GM18519 (cell line): ENCODE data around the gene MAN1C1.

ENCODE experiments used
- ATAC-seq: cut with Tn5 transposase; IDR thresholded peaks from one replicate; pipeline ENCODE4 v1.9.1; 2021; ENCODE audit warnings: mild to moderate bottlenecking, moderate library complexity; ENCODE audit not compliant: unreplicated experiment, low FRiP score

MAN1C1 gene

DNA sequence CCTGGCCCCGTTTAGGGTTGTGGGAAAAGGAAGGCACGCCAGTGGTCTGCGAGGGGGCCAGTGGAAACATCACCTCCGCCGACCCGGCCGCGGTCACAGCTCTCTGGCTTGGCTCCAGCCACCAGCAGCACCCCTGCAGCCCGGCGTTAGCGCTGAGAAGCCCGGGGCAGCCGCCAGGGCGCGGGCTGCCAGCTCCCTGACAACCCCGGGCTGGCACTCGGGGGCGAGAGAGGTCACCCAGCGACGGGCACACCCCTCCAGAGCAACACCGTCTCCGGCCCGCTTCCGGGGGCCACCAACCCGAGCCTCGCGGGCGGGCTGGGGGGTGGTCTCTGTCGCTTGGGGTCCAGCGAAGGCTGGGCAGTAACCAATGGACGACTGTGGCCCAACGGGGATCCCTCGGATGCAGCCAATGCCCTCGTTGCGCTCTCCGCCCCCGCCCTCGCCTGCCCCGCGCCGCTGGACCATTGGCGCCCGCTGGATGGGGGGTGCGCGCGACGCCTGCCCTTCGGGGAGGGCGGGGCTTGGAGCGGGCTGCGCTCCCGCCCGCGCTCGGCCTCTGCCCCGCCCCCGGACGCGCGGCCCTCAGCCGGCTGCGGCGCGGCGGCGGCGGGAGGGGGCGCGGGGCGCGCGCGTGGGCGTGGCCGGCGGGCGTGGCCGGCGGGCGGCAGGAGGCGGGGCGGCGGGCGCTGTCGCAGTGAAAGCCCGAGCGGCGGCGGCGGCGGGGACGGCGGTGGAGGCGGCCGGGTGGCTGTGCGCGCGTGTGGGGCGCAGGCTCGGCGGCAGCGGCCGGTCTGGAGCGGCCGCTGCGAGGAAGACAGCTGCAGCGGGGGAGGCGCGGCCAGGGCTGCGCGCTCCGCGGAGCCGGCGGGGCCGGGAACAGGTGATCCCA is at the start of gene MAN1C1:
TSS of gene MAN1C1 (plus strand) at position 697 of the 892 bp plus-strand sequence. CDS start 1,007 bp downstream, outside the sequence.
- peak; percentile 31 for ATAC-seq

DNA sequence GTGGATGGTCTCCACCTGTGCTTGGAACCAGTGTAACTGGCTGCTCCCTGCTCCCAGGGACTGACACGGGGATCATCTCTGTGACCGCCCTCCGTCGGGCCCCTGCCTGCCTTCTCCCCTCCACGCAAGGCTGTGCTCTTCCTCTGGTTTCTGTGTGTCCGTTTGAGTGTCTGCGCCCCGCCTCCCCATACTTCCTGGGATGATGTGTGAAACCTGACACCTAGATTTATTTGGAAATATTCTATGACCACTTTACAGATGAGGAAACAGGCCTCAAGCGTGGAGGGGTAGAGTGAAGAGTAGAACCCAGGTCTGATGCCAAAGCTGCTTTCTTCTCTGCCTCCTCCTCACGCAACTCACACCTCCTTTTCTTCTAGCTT is 48.9 kb upstream of the MAN1C1 start:
- no peak for ATAC-seq

DNA sequence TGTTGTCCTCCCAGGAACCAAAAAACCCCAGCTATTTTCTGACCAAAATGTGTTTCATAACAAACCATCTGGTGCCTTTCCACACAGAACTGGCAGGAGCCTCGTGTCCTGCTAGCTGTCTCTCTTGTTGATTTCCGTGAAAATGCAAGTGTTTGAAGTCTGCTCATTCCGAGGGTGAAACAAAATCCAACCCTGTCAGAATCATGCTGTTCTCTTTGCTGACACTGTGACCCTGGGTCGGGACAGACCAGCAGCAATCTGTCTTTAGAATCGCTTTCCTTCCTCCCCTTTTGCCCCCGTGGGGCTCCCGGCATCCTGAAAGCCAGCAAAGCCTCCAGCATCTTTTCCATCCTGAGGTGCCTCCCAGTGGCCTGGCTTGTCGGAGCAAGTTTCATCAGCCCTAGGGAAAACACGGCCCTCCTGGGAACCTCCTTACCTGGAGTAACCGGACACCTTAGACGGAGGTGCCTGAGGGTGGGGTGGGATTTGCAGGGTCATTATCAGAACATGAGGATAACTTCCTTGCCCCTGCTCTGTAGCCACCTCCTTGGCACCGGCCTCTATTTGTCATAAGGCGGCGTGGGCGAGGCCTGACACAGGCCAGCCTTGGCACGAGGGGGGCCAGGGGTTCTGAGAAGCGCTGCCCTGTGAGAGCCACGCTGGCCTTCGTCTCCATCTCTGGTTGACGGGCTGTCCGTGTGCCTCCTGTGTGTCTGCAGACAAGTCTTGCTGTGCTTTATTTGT is 48.3 kb upstream of the MAN1C1 start:
- no peak for ATAC-seq

DNA sequence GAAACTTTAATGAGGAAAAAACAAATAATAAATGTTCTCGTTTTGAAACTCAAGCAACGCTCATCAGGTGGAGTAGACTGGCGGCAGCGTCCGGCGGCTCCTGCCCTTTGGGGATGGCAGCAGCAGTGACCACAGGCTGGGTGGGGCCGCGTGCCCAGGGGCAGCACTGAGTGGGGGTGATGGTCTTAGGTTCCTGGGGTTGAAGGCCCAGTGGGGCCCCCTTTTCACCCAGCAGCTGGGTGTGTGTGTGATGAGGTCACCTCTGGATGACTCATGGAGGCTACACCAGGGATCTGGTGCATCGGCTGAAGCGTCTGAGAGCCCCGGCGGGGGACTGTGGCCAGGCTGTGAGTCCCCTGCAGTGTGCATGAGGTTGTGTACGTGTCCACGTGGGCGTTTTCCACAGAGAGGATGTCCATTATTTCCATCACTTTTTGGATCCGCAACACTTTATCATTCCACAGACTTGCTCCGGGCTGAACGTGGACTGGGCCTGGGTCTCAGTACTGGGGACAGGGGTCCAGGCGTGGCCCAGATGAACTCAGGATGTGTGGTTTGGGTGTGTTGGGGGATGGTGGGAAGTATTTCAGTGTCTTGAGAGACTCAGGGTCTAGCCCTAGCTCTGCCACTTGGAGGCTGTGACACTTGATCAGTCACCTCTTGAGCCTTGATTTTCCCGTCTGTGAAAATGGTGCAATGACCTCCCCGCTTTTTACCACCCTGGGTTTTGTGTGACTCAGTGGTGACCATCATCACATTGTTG is 47.6 kb upstream of the MAN1C1 start:
- no peak for ATAC-seq

DNA sequence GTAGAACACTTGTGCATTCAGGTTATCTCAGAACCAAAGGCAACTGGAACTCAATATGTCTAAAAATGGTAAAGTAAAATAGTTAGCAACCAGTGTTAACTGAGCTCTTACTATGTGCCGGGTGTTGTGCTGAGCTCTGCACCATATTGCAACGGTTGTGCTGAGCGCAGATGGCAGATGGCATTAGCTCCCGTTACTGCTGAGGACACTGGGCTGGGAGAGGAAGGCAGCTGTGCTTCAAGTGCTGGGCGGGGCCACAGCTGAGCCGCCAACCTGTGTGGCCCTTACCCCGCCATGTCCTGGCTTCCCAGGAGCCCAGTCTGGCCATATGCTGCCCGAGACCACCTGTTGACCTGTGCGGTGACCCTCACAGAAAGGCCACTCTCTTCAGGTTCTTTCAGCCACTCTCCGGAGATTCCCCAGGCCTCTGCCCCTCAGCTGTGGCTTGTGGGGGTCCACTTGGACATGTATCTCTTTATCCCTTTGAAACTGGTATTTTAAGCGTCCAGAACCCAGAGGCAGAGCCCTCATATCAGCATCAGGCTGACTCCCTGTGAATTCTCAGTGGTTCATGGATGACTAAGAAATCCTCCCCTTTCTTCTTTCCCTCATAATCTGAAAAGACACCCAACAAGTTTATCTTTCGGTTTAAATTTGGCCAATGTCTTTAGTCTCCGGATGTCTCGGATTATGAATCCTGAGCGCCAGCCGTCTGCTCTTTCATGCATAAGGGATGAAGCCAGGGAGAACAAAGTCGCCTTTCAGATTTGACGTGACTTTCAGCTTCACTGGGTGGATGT is 46.8 kb upstream of the MAN1C1 start:
- no peak for ATAC-seq

DNA sequence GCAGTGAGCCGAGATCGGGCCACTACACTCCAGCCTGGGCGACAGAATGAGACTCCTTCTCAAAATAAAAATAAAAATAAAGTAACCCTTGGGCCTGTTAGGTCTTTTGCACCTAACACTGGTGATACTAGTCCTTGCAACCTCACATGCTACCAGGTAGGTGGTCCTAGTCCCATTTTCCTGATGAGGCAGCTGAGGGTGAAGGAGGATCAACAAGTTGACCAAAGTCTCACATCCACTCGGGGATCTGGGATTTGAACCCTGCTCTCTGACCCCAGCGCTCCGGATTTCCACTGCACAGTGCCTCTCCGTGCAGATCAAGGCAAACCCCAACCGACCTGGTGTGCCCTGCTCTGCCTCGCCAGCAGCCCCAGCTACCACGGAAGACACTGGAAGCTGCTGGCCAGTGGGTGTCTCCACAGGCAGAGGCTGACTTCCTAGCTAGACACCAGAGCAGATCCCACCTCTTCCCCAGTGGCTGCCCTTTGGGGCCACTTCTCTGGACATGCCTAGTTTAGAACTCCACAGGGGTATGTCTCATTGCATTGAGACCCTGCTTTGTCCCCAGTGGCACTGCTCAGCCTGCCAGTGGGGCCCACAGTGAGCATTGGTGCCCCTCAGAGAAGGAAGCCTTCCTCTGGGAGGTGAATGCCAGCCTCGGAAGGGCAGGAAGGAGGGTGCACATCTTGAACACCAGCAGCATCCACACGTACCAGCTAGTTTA is 45.6 kb upstream of the MAN1C1 start:
- no peak for ATAC-seq

DNA sequence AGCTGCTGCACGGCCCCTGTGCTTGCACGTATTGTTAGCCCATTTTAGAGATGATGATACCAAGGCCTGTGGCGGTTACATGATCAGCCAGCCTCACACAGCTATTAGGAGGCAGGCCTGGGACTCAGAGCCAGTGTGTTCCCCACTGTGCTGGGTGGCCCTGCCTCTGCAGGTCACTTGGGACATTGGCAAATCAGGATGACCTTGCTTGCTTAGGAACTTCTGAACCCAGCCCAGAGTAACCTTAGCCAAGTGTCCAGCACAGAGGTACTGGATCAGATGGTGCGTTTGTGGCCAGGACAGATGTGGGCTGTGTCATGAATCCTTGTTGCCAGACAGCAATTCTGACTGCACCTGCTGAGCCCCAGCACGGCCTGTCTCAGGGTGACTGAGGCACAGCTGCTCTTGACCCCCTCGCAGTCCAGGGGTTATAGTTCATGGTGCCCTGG is 45.0 kb upstream of the MAN1C1 start:
- no peak for ATAC-seq

DNA sequence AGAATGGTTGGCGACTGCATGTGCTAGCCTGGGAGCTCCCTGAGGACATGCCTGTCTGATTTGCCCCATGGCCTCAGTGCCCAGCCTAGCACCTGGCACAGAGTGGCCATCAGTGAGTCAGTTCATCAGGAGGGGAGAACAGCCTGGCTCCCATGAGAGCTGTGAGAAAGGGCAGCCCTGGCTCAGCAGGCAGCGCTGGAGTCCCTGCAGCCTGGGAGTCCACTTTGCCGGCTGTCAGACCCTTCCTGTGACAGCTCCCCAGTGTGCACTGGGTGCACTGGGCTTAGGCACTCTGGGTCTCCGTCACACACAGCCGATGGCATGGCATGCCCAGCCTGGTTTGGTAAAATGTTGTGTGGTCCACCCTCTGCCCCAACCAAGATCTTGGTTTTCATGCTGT is 44.5 kb upstream of the MAN1C1 start:
- no peak for ATAC-seq

DNA sequence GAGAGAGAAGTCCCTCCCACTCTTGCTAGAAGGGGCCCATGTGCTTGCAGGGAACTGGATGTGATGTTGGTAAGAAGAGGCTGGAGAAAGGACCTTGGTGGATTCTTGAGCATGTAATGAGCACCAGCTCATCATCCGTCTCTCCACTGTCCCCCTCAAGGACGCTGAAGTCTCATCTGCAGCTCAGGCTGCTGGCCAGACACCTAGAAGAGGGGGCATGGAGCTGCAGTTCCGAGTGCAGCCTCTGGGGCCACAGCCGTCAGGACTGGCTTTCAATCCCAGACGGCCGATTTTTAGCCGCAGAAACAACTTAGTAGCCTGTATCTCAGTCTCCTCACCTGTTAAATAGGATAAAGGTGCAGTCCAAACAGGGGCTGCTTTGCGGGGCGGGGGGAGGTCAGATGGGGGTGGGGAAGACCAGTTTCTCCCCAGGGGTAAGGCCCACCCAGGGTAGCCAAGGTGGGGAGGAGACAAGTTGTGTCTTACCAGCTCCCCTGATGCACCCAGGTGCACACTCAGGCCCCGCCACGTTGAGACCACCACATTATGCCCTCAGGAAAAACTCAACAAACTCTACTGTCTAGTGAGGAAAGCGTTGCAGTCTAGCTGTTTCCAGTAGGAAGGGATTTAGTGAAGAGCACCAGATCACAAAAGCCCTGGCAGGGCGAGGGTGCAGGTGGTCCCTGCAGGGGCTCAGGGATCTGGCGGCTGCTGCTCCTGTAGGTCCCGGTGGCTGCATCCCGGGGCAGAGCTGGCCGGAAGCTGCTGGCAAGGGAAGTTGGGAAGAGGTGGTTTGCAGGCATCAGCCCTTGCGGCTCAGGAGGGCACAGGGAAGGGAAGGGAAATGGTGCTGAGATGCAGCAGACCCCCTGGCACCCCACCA is 43.6 kb upstream of the MAN1C1 start:
- no peak for ATAC-seq

DNA sequence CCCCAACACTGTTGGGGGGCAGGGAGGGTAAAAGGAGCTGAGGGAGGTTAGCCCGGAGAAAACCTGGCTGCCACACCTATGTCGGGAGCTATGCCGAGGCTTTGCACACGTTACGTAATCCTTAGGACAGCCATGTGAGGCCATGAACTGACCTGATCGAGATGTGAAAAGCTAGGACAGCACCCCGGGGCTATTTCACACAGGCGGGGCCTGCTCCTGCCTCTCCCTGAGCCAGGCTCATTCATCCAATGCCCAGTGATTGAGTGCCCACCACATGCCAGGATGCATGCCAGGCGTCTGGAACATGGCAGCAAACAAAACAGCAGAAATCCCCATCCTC is 43.0 kb upstream of the MAN1C1 start:
- no peak for ATAC-seq

DNA sequence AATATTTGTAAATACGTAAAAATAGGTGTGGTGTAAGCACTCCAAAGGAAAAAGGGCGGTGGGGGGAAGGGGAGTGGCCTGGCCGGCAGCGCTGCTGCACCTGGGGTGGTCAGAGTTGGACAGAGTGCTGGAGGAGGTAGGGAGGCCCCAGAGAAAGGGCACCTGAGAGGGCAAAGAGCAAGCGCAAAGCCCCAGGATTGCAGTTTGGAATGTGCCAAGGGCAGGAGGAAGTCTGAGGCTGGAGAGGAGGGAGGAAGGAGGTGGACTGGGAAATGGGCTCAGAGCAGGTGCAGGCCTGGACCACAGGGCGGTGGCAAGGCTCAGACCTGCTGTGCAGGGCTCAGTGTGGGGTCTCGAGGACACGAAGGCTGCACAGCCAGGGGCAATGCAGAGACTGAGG is 42.6 kb upstream of the MAN1C1 start:
- no peak for ATAC-seq

DNA sequence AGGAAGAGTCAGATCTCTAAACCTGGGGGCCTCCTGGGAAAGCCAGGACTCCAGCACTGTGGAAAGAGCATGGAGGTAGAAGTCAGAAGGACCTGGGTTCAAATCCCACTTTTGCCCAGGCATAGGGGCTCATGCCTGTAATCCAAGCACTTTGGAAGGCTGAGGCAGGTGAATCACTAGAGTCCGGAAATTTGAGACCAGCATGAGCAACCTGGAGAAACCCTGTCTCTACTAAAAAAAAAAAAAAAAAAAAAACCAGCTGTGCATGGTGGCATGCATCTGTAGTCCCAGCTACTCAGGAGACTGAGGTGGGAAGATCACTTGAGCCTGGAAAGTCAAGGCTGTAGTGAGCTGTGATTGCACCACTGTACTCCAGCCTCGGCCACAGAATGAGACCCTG is 41.4 kb upstream of the MAN1C1 start:
- no peak for ATAC-seq

DNA sequence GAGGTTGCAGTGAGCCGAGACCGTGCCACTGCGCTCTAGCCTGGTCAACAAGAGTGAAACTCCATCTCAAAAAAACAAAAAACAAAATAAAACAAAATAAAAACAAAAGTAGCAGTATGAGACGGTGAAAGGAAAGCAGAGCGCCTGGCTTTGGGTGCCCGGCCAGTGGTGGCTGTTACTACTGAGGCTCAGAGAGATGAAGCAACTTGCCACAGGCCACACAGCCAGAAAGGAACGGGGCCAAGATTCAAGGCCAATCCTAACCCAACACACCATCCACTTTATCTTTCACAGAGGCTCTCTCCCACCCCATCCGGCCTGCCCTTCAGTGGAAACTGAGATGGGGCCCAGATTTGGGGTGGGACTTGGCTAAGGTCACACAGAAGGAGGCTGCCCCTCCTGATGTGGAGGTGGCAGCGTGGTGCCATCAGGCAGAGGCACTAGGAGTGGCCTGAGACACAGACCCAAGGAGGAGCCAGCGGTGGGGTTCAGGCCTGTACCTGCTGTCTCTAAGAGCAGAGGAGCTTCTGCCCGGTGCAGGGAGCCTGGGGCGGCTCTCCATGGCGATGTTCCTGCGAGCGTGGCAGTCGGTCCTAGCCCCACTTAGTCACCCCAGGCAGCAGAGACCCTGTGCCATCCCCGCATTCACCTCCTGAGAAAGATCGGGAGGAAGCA is 40.0 kb upstream of the MAN1C1 start:
- ATAC-seq, result no peak

DNA sequence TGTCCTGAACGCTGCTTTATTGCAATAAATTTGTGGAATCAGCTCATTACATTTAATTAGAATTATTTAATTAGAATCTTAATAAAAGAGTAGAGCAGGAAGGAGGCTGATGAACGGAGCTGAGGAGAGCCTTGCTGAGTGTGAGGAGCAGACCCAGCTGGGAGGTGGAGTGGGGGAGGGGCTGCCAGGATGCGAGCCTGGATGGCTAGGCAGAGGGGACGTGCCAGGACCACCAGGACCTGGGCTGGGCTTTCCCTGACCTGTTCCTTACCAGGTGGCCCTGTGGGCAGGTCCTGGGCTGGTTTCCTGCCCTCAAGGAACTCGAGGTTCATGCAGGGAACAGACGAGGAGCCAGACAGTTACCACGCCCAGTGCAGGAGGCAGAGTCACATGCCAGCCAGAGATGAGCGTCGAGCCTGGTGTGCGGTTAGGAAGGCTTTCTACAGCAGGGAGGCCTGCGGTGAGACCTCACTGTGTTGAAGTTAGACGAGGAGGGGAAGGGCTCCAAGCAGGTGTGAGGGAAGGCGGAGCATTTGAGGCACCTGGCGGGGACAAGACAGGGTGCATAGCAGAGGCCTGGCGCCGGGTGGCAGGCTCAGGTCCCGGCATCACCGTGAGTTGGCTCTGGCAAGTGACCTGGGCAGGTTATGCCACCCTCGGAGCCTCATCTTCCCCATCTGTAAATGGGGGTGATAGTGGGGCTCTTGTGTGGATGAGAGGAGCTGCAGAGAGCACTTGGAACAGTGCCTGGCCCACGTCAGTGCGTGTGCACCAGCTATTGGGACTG is 39.3 kb upstream of the MAN1C1 start:
- ATAC-seq, result no peak

DNA sequence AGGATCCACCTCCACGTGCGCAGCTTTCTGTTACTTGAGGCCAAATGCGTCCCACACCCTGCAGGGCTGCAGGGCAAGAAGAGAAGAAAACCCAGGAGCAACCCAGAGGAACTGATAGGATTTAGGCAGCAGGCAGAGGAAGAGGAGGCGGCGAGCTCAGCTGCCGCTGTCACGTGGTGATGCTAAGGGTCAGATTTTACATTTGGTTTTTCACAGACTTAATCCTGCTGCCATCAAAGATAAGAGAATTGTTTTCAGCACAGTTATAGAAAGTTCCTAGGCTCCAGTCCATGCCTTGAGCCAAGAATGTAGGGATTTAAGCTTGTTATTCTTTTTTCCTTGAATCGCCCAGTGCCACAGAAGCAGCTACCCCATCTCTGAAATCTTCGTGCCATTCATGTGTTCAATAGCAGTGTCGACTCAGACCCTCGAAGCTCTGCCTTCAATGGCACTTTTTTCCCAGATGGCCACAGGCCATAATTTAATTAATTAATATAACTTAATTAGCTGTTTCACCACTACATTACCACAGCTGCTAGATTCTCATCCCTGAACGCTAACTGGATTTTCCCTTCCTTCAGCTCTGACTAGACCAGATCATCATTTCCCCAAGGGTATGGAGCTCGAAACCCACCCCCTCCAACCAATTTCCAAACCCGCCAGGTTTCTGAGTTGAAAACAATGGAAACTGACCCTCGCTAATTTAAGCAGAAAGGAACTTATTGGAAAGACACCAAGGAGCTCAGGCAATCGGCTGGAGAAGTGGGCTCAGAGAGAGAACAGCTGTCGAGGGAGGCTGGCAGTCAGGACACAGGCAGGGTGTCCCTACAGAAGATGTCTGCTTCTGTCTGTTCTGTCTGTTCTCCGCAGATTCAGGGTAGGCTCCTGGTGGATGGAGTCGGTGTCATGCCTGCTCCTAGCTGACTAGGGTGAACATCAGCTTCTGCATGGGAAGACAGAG is 37.0 kb upstream of the MAN1C1 start:
- ATAC-seq, result no peak

DNA sequence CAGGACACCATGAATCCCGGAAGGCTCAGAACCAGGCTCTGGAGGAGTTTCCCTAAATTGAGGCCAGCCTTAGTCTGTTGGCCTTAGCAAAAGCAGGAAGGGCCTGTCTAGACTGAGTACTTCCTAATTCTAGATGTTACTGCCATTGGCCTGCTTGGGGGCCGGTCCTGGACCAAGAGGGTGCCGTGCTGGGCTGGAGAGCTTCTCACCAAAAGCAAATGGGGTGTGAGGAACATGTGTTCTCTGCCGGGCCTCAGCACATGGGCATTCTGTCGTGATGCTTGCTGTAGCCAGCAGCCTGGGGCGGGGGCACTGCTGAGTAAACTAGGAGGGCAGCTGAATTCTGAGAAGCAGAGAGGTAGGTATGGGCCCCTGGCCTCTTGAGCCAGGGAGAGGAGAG is 35.7 kb upstream of the MAN1C1 start:
- ATAC-seq, result no peak
